ENCODE data around the gene IGSF21. TPM values are rescaled to one million over a fixed set of nuclear protein-coding genes. Genes with fewer than 3 reads are reported as not detected.
"Not testable (repeated sequence)": the region's sequence is repeated elsewhere in the genome, so short reads cannot be mapped to it uniquely, and the experiment has no call there.

The IGSF21 gene
- total RNA-seq, 1 donor from 2014 or later, result 1.3 TPM

- Mint-ChIP-seq H3K36me3 (ENCODE audit: unreplicated experiment) (no peaks in the 10 kb centered on the region), H3K9me3 (ENCODE audit: unreplicated experiment) (peaks cover 6% of the 10 kb centered on the region), H3K27ac (ENCODE audit: unreplicated experiment) (no peak overlapping the region), H3K4me1 (ENCODE audit: low read depth, unreplicated experiment) (peaks cover 3% of the 10 kb centered on the region), H3K27me3 (ENCODE audit: unreplicated experiment) (peaks cover 9% of the 10 kb centered on the region), H3K4me3 (ENCODE audit: unreplicated experiment) (no peak overlapping the region)
- no peak for TF ChIP-seq CTCF (IDR thresholded peaks at IDR 0.05; ENCODE audit: partially characterized antibody, unreplicated experiment)
- no peak for DNase-seq
Observed at GRCh38 chr1:18160290-18160942, 52.8 kb downstream of the IGSF21 start.

DNA sequence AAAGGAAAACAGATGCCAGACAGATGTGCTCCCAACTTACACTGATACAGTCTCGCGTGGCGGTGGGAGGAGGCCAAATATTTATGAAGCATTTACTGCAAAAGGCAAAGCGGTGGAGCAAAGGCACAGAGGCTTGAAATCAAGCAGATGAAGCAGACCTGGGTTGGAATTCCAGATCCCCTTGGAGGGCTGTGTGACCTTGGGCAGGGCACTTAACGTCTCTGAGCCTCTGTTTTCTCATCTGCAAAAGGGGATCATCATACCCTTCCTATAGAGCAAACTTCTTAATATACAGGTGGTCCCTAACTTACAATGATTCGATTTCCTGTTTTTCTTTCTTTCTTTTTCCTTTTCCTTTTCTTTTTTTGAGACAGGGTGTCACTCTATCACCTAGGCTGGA, 54.1 kb downstream of the IGSF21 start:
- TF ChIP-seq CTCF (IDR thresholded peaks at IDR 0.05; ENCODE audit: partially characterized antibody, unreplicated experiment), result no peak
- Mint-ChIP-seq H3K9me3 (ENCODE audit: unreplicated experiment) (peaks cover 6% of the 10 kb centered on the region), H3K36me3 (ENCODE audit: unreplicated experiment) (no peaks in the 10 kb centered on the region), H3K27me3 (ENCODE audit: unreplicated experiment) (peaks cover 12% of the 10 kb centered on the region), H3K4me1 (ENCODE audit: low read depth, unreplicated experiment) (peaks cover 3% of the 10 kb centered on the region), H3K4me3 (ENCODE audit: unreplicated experiment) (no peak overlapping the region), H3K27ac (ENCODE audit: unreplicated experiment) (no peak overlapping the region)
- DNase-seq, result no peak

DNA sequence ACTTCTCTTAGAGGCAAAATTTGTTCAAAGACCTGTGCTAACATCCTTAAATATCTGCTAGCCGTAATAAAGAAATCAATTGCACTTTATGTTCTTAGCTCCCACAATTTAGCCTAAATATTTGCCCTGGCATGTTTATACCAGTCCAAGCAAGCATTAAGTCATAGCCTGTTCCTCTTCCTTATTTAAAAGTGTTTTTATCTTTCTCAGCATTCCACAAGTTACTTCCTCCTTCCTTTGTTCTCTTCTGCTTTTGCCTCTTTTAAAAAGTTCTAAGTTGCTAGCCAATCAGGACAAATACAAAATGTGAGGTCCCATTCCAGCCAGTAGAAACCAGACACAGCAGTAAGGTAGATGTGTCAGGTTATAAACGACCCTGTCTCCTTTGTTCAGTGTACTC, 58.0 kb downstream of the IGSF21 start:
- not testable (repeated sequence) for DNase-seq; H3K36me3 Mint-ChIP-seq (ENCODE audit: unreplicated experiment); H3K4me3 Mint-ChIP-seq (ENCODE audit: unreplicated experiment); H3K9me3 Mint-ChIP-seq (ENCODE audit: unreplicated experiment); H3K27ac Mint-ChIP-seq (ENCODE audit: unreplicated experiment); H3K4me1 Mint-ChIP-seq (ENCODE audit: low read depth, unreplicated experiment)
- H3K27me3 Mint-ChIP-seq (ENCODE audit: unreplicated experiment), result peaks cover 11% of the 10 kb centered on the region

DNA sequence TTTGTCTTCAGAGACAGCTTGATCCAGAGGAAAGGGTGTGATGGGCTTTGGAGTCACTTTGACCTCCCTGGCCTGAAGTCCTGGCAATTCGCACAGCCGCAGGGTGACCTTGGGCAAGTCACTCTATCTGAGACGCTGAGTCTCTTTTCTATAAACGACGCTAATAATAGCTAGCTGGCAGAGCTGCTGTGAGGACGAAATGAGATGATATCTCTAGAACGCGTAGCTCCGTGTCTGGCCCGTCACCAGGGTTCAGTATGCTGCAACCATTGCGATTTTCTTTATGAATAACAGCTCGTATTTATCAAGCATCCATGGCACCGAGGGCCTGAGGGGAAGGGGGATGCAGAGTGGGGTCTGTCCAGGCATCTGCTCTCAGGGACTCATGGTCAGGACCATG, 58.7 kb downstream of the IGSF21 start:
- no peak overlapping the region for H3K27ac Mint-ChIP-seq (ENCODE audit: unreplicated experiment)
- H3K4me3 Mint-ChIP-seq (ENCODE audit: unreplicated experiment), result no peak overlapping the region
- H3K36me3 Mint-ChIP-seq (ENCODE audit: unreplicated experiment), result no peaks in the 10 kb centered on the region
- peaks cover 2% of the 10 kb centered on the region for H3K9me3 Mint-ChIP-seq (ENCODE audit: unreplicated experiment)
- no peak for TF ChIP-seq CTCF (IDR thresholded peaks at IDR 0.05; ENCODE audit: partially characterized antibody, unreplicated experiment)
- no peak for DNase-seq
- H3K4me1 Mint-ChIP-seq (ENCODE audit: low read depth, unreplicated experiment), result peaks cover 9% of the 10 kb centered on the region
- H3K27me3 Mint-ChIP-seq (ENCODE audit: unreplicated experiment), result peaks cover 13% of the 10 kb centered on the region

- TF ChIP-seq CTCF (IDR thresholded peaks at IDR 0.05; ENCODE audit: partially characterized antibody, unreplicated experiment), result no peak
- peaks cover 12% of the 10 kb centered on the region for H3K27me3 Mint-ChIP-seq (ENCODE audit: unreplicated experiment)
- H3K4me1 Mint-ChIP-seq (ENCODE audit: low read depth, unreplicated experiment), result peaks cover 9% of the 10 kb centered on the region
- H3K4me3 Mint-ChIP-seq (ENCODE audit: unreplicated experiment), result no peak overlapping the region
- DNase-seq, result no peak
- H3K9me3 Mint-ChIP-seq (ENCODE audit: unreplicated experiment), result peaks cover under 1% of the 10 kb centered on the region
- H3K36me3 Mint-ChIP-seq (ENCODE audit: unreplicated experiment), result no peaks in the 10 kb centered on the region
- H3K27ac Mint-ChIP-seq (ENCODE audit: unreplicated experiment), result no peak overlapping the region
Observed at GRCh38 chr1:18166929-18167328, 59.3 kb downstream of the IGSF21 start.
